ENCODE data around the gene FAM219A.

Gene FAM219A

GRCh38 chr9:34458013-34458958 is at the start of gene FAM219A, which contains the start of gene DNAI1:
Gene FAM219A (minus strand): TSS chr9:34458570. CDS start chr9:34458263, 307 bp downstream.
Gene DNAI1 (plus strand): TSS chr9:34458805. CDS start chr9:34459006, 201 bp downstream.
- DNase-seq (ENCODE audit: extremely low read depth, low read depth) = peak; percentile 86
- no peak for TF ChIP-seq CTCF (IDR thresholded peaks at IDR 0.05; ENCODE audit: low read depth, low read length, missing control alignments)
- peak within 1 kb of the TSS; percentile 52 for H3K4me3 ChIP-seq (replicated peaks; ENCODE audit: low read depth, low read length)

GRCh38 chr9:34507966-34508365 is 49.6 kb upstream of the FAM219A start:
- H3K4me3 ChIP-seq (replicated peaks; ENCODE audit: low read depth, low read length) = no peak overlapping the region
- TF ChIP-seq CTCF (IDR thresholded peaks at IDR 0.05; ENCODE audit: low read depth, low read length, missing control alignments) = no peak
- DNase-seq (ENCODE audit: extremely low read depth, low read depth) = no peak

DNA sequence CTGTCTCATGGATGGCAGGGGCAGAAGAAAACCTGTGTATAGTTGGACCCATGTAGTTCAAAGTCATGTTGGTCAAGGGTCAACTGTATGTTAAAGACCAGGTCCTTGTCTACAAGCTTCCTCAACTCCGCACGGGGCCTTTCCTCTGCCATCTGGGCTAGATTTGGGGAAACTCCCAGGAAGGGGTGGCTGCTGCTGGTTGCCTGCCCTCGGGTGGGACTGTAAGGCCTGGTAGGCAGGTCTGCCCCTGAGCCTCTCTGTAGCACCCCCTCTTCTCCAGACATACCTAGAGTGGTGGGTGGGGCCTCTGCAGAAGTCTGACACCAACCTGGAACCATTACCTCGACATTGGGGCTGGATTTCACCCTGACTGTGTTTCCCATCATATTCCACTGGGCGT is 49.2 kb upstream of the FAM219A start:
- DNase-seq (ENCODE audit: extremely low read depth, low read depth) = no peak
- H3K4me3 ChIP-seq (replicated peaks; ENCODE audit: low read depth, low read length) = no peak overlapping the region
- no peak for TF ChIP-seq CTCF (IDR thresholded peaks at IDR 0.05; ENCODE audit: low read depth, low read length, missing control alignments)

GRCh38 chr9:34506623-34507022 is 48.3 kb upstream of the FAM219A start:
- no peak overlapping the region for H3K4me3 ChIP-seq (replicated peaks; ENCODE audit: low read depth, low read length)
- no peak for DNase-seq (ENCODE audit: extremely low read depth, low read depth)
- TF ChIP-seq CTCF (IDR thresholded peaks at IDR 0.05; ENCODE audit: low read depth, low read length, missing control alignments) = no peak

DNA sequence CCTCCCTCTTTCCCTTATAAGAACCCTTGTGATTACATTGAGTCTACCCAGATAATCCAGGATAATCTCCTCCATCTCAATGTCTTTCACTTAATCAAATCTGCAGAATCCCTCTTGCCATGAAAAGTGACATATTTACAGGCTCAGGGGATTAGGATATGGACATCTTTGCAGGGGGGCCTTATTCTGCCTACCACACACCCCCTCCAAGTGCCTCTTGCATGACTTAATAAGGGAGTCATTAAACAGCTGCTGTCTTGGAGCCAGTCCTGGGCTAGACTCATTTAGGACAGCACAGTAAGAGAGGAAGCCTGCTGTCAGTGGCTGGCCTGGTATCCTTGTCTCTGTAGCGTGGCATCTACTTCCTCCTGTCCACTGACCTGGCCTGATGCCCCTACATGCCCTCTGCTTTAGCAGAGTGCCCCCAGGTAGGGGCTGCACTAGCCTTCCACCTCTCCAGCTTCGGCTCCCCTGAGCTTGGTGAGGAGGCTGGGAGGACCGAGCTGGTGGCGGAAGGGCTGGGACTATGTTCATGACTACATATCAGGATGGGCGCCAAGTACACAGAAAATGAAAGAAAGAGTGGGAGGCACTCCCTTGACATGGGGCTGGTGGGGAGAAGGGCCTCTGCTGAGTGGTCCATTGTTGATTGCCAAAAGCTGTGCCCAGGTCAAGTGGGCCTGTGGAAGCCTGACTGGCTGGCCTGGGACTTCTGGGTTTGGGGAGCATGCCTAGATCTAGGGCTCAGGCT is 47.2 kb upstream of the FAM219A start:
- no peak for TF ChIP-seq CTCF (IDR thresholded peaks at IDR 0.05; ENCODE audit: low read depth, low read length, missing control alignments)
- H3K4me3 ChIP-seq (replicated peaks; ENCODE audit: low read depth, low read length) = no peak overlapping the region
- DNase-seq (ENCODE audit: extremely low read depth, low read depth) = no peak

- DNase-seq (ENCODE audit: extremely low read depth, low read depth) = no peak
These were observed 45.0 kb upstream of the FAM219A start for GRCh38 chr9:34503406-34503805.

More at GRCh38 chr9:34503406-34503805, 45.0 kb upstream of the FAM219A start:
- no peak for TF ChIP-seq CTCF (IDR thresholded peaks at IDR 0.05; ENCODE audit: low read depth, low read length, missing control alignments)
- H3K4me3 ChIP-seq (replicated peaks; ENCODE audit: low read depth, low read length) = no peak overlapping the region
